ENCODE results near the gene NLRP6.

Gene NLRP6

GRCh38 chr11:334264-334994 is 56.2 kb downstream of the NLRP6 start:
- in situ Hi-C loops (cut with HindIII; ENCODE audit: low sequenced_read_pairs) = loop anchor here (10.0 kb wide), 1 partner anchor 80 kb away; no protein-coding TSS in a partner anchor

Data from DLD1 (cell line).